Activated naive CD4-positive, alpha-beta T cell treated with anti-CD3 and anti-CD28 coated beads for 36 hours (primary cell): ENCODE data around the gene CELA2B. TPM values are rescaled to one million over a fixed set of nuclear protein-coding genes. Genes with fewer than 3 reads are reported as not detected.
"Not testable (repeated sequence)": the region's sequence is repeated elsewhere in the genome, so short reads cannot be mapped to it uniquely, and the experiment has no call there.

Source experiments
- CTCF ChIA-PET: fragments of 350-600 bp; sonication (Branson Sonifier 250); formaldehyde crosslinking; loops from one replicate; lab custom pipeline; 2021; ENCODE audit warnings: antibody characterized with exemption; lab: Charles Lee
- DNase-seq: peaks from one replicate; pipeline ENCODE4 v3.0.0-alpha.2; 2020
- H3K27ac Mint-ChIP-seq: one replicate; pipeline ENCODE4 v1.8.0; 2021; ENCODE audit warnings: mild to moderate bottlenecking, mixed read lengths
- H3K27me3 Mint-ChIP-seq: one replicate; pipeline ENCODE4 v1.8.0; 2021; ENCODE audit warnings: low read depth, mixed read lengths
- H3K36me3 Mint-ChIP-seq: one replicate; pipeline ENCODE4 v1.8.0; 2021; ENCODE audit warnings: low read depth, mixed read lengths
- H3K4me1 Mint-ChIP-seq: one replicate; pipeline ENCODE4 v1.8.0; 2021; ENCODE audit warnings: low read depth, mixed read lengths
- H3K4me3 Mint-ChIP-seq: one replicate; pipeline ENCODE4 v1.8.0; 2021; ENCODE audit warnings: mild to moderate bottlenecking, moderate library complexity, mixed read lengths
- H3K9me3 Mint-ChIP-seq: one replicate; pipeline ENCODE4 v1.8.0; 2021; ENCODE audit warnings: mixed read lengths
- intact Hi-C: fragments of 100-400 bp; cut with micrococcal nuclease; formaldehyde crosslinking; loops from one replicate; pipeline ENCODE4 v1.15.1; 2023
- total RNA-seq, 2 experiments: library from RNA; stranded (reverse); gene quantifications; one replicate each; pipeline ENCODE4 v1.2.3, GENCODE V29; 2021

CELA2B gene
- total RNA-seq, 2 experiments from 2014 or later: not detected

DNA sequence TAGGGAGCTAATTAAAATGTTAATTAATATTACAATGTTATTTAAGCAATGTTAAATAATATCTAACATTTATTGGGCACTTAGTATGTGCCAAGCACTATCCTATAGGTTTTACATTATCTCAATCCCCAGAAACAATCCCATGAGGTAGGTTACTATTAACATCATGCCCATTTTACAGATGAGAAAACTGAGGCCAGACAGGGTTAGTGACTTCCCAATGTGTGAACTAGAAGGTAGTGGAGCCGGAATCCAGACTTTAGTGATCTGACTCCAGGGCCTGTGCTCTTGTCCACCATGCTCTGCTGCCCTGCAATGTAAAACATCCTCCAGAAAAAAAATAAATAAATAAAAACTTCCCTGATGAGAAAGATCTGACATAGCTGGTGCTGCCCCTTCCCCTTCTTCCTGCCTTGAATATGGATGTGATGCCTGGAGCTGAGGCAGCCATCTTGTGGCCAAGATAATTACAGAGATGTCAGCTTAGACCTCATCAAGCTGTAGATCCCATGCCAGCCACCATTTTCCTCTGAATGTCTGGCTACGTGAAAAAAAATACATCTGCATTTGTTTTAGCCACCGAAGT is 26.9 kb upstream of the CELA2B start:
- H3K9me3 Mint-ChIP-seq: no peaks in the 10 kb centered on the region
- no peaks in the 10 kb centered on the region for H3K36me3 Mint-ChIP-seq
- H3K4me3 Mint-ChIP-seq: no peak overlapping the region
- CTCF ChIA-PET: interaction anchor here (0.6 to 1.2 kb wide), 3 partner anchors 17 to 562 kb away, joined by 3 to 5 read pairs (median 3); no protein-coding TSS in a partner anchor
- no peaks in the 10 kb centered on the region for H3K4me1 Mint-ChIP-seq
- intact Hi-C loops: no loop called here
- no peak for DNase-seq
- no peak overlapping the region for H3K27ac Mint-ChIP-seq
- H3K27me3 Mint-ChIP-seq: peaks cover 2% of the 10 kb centered on the region

- H3K9me3 Mint-ChIP-seq: no peaks in the 10 kb centered on the region
- H3K4me3 Mint-ChIP-seq: no peak overlapping the region
- no peaks in the 10 kb centered on the region for H3K4me1 Mint-ChIP-seq
- no peaks in the 10 kb centered on the region for H3K36me3 Mint-ChIP-seq
- CTCF ChIA-PET: interaction anchor here (0.8 kb wide), 1 partner anchor 126 kb away, joined by 5 read pairs; no protein-coding TSS in a partner anchor
- intact Hi-C loops: no loop called here
- no peak overlapping the region for H3K27ac Mint-ChIP-seq
- H3K27me3 Mint-ChIP-seq: peaks cover 2% of the 10 kb centered on the region
- DNase-seq: no peak
Measured at GRCh38 chr1:15449567-15449966, 26.3 kb upstream of the CELA2B start.

DNA sequence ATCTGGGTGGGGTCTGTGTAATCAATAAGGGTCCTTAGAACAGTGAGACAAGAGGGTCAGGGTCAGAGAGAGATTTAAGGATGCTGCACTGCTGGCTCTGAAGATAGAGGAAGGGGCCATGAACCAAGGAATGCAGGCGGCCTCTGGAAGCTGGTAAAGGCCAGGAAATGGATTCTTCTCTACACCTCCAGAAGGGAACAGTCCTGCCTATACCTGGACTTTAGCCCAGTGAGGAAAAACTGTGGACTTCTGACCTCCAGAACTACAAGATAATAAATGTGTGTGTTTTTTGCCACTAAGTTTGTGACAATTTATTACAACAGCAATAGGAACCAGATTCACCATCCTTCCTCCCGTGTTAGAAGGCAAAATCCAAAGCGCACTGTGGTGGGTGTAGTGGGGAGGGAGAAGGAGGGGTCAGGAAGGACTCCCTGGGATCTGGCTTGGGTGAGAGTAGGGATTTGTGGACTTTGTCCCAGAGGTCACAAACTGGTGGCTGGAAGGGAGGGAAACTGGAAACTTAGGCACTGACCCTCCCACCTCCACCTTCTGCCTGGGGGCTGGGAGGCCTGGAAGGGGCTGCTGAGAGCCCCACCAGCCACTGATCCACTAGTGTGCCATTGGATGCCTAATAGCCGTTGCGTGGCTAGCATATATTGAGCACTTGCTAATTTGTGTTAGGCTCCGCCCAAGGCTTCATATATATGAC is 24.7 kb upstream of the CELA2B start:
- no peaks in the 10 kb centered on the region for H3K36me3 Mint-ChIP-seq
- no peaks in the 10 kb centered on the region for H3K9me3 Mint-ChIP-seq
- intact Hi-C loops: no loop called here
- no peak overlapping the region for H3K27ac Mint-ChIP-seq
- CTCF ChIA-PET: no interaction called here
- no peaks in the 10 kb centered on the region for H3K4me1 Mint-ChIP-seq
- no peaks in the 10 kb centered on the region for H3K27me3 Mint-ChIP-seq
- H3K4me3 Mint-ChIP-seq: no peak overlapping the region
- no peak for DNase-seq

DNA sequence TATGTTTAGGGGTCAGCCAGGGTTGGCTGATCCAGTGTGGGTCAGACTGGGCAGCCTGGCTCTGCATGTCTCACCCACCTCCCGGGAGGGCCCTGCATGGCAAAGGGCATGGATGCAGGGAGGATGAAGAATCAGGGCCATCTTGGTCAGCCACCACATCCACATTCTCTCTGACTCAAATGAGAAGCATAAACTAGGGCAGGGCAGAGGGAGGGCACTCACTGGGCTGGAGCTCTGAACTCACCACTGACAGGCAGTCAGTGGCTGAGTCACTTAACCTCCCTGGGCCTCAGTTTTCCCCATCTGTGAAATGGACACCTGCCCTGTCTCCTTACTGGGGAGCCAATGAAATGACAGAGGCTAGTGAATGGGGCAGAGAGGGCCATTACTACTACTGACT is 23.7 kb upstream of the CELA2B start:
- no peaks in the 10 kb centered on the region for H3K36me3 Mint-ChIP-seq
- H3K9me3 Mint-ChIP-seq: no peaks in the 10 kb centered on the region
- H3K27ac Mint-ChIP-seq: no peak overlapping the region
- H3K27me3 Mint-ChIP-seq: no peaks in the 10 kb centered on the region
- DNase-seq: no peak
- intact Hi-C loops: no loop called here
- CTCF ChIA-PET: interaction anchor here (0.5 kb wide), 1 partner anchor 49 kb away, joined by 3 read pairs; no protein-coding TSS in a partner anchor
- no peaks in the 10 kb centered on the region for H3K4me1 Mint-ChIP-seq
- no peak overlapping the region for H3K4me3 Mint-ChIP-seq

GRCh38 chr1:15452866-15453571 is 22.9 kb upstream of the CELA2B start:
- Mint-ChIP-seq H3K27ac (no peak overlapping the region), H3K36me3 (no peaks in the 10 kb centered on the region), H3K27me3 (no peaks in the 10 kb centered on the region), H3K4me3 (no peak overlapping the region), H3K4me1 (no peaks in the 10 kb centered on the region), H3K9me3 (no peaks in the 10 kb centered on the region)
- intact Hi-C loops: no loop called here
- CTCF ChIA-PET: no interaction called here
- DNase-seq: no peak

DNA sequence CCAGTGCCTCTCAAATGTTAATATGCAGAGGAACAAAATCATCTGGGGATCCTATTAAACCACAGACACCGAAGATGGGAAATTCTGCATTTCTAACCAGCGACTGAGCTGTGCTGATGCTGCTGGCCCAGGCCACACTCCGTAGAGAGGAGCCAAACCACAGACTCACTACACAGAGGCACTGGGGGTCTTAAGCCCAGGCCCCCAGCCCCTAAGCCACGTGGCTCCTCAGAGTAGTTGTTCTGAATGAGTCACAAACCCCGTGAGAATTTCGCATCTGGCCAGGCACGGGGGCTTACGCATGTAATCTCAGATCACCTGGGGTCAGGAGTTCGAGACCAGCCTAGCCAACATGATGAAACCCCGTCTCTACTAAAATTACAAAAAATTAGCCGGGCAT is 22.2 kb upstream of the CELA2B start:
- CTCF ChIA-PET: no interaction called here
- Mint-ChIP-seq H3K9me3 (no peaks in the 10 kb centered on the region), H3K27ac (no peak overlapping the region), H3K27me3 (no peaks in the 10 kb centered on the region), H3K4me3 (no peak overlapping the region), H3K36me3 (no peaks in the 10 kb centered on the region), H3K4me1 (no peaks in the 10 kb centered on the region)
- intact Hi-C loops: no loop called here
- DNase-seq: no peak

- DNase-seq: no peak
- Mint-ChIP-seq H3K27me3 (no peaks in the 10 kb centered on the region), H3K4me1 (no peaks in the 10 kb centered on the region), H3K27ac (no peak overlapping the region), H3K9me3 (no peaks in the 10 kb centered on the region), H3K4me3 (no peak overlapping the region), H3K36me3 (no peaks in the 10 kb centered on the region)
- CTCF ChIA-PET: no interaction called here
- intact Hi-C loops: no loop called here
Measured at GRCh38 chr1:15454256-15454655, 21.6 kb upstream of the CELA2B start.

DNA sequence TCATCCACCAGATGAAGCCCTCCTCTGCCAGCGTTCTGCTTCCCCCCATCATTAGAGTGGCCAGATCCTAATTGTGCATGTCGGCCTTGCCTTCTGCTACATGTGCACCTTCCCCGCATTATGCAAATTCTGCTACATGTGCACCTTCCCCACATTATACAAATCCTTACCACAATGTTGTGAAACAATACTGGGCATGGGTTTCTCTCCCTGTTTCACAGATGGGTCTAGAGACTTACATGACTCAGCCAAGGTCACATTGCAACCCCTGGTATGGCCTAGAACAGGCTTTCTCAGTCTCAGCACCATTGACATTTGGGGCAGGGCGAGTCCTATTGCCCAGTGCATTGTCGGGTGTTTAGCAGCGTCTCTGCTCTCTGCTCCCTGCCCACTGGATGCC is 20.4 kb upstream of the CELA2B start:
- intact Hi-C loops: no loop called here
- no peak overlapping the region for H3K27ac Mint-ChIP-seq
- H3K27me3 Mint-ChIP-seq: peaks cover 1% of the 10 kb centered on the region
- H3K4me1 Mint-ChIP-seq: no peaks in the 10 kb centered on the region
- no peaks in the 10 kb centered on the region for H3K36me3 Mint-ChIP-seq
- CTCF ChIA-PET: no interaction called here
- no peak overlapping the region for H3K4me3 Mint-ChIP-seq
- DNase-seq: no peak
- no peaks in the 10 kb centered on the region for H3K9me3 Mint-ChIP-seq

- no peaks in the 10 kb centered on the region for H3K9me3 Mint-ChIP-seq
- no peaks in the 10 kb centered on the region for H3K4me1 Mint-ChIP-seq
- H3K4me3 Mint-ChIP-seq: no peak within 1 kb of the TSS
- no peak for DNase-seq
- no peak within 1 kb of the TSS for H3K27ac Mint-ChIP-seq
- peaks cover 1% of the 10 kb centered on the region for H3K27me3 Mint-ChIP-seq
- intact Hi-C loops: no loop called here
- CTCF ChIA-PET: no interaction called here
- H3K36me3 Mint-ChIP-seq: no peaks in the 10 kb centered on the region
Measured at GRCh38 chr1:15456313-15456954, 19.5 kb upstream of the CELA2B start, which contains the start of gene CELA2A. Gene CELA2A, plus strand, starts transcription at chr1:15456732. Its CDS starts 22 bp downstream, at chr1:15456754.

DNA sequence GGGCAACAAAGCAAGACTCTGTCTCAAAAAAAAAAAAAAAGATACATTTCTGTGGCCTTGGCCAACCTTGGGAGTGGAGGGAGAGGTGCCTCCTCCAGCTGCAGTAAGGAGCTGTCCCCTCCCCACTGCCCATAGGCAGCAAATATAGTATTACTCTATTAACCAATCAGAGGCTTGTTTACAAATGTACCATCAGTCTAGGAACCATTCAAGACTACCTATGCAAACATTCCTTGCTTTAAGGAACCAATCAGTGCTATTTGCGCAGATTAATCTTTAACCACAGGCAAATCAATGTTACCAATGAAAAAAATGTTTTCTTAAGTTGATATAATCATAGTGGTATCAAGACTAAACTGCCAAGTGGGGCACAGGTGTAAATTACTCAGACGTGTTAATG is 18.3 kb upstream of the CELA2B start:
- intact Hi-C loops: no loop called here
- no peak overlapping the region for H3K4me3 Mint-ChIP-seq
- DNase-seq: no peak
- H3K4me1 Mint-ChIP-seq: no peaks in the 10 kb centered on the region
- CTCF ChIA-PET: no interaction called here
- H3K27me3 Mint-ChIP-seq: peaks cover 1% of the 10 kb centered on the region
- no peaks in the 10 kb centered on the region for H3K9me3 Mint-ChIP-seq
- H3K27ac Mint-ChIP-seq: no peak overlapping the region
- no peaks in the 10 kb centered on the region for H3K36me3 Mint-ChIP-seq

DNA sequence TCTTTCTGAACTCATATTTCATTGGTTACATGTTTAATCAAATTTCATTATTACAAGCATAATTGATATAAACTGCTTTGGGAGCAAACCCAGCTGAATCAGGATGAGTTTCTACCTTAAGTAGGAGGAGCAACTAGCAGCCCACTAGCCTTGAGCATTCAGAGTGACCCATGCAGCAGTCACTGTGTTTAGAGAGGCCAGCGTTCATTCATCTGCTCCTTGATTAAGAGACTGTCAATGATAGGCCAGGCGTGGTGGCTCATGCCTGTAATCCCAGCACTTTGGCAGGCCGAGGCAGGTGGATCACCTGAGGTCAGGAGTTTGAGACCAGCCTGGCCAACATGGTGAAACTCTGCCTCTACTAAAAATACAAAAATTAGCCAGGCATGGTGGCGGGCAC is 17.5 kb upstream of the CELA2B start:
- H3K4me1 Mint-ChIP-seq, H3K9me3 Mint-ChIP-seq, H3K36me3 Mint-ChIP-seq, CTCF ChIA-PET, H3K27me3 Mint-ChIP-seq, H3K4me3 Mint-ChIP-seq, intact Hi-C loops, DNase-seq, H3K27ac Mint-ChIP-seq: not testable (repeated sequence)
